Fibroblast of villous mesenchyme (primary cell): Measurements from ENCODE around the gene CFAP141. TPM values are rescaled to one million over a fixed set of nuclear protein-coding genes. Genes with fewer than 3 reads are reported as not detected.
"Not testable (repeated sequence)": the region's sequence is repeated elsewhere in the genome, so short reads cannot be mapped to it uniquely, and the experiment has no call there.

Source experiments
- DNase-seq: peaks from one replicate; pipeline ENCODE4 v3.0.0-alpha.2; 2010; ENCODE audit warnings: low read depth
- H3K4me3 ChIP-seq: 2 replicates; pipeline ENCODE4 v1.5.1; 2011; ENCODE audit warnings: low read depth, mild to moderate bottlenecking, low read length
- CTCF ChIP-seq: IDR thresholded peaks from 2 replicates; pipeline ENCODE4 v1.5.1; 2012; ENCODE audit warnings: low read depth, mild to moderate bottlenecking, low read length; ENCODE audit not compliant: insufficient read depth
- total RNA-seq: library from RNA; depleted of rRNA; stranded (reverse); fragments of >200 nt; gene quantifications from 2 replicates; pipeline ENCODE4 v1.2.3, GENCODE V29; 2012

The CFAP141 gene
- total RNA-seq, 1 donor, result not detected

- no peak overlapping the region for H3K4me3 ChIP-seq
- DNase-seq, result no peak
- no peak for TF ChIP-seq CTCF
These were observed 2.7 kb upstream of the CFAP141 start for GRCh38 chr1:154208677-154209388.

- no peak for TF ChIP-seq CTCF
- no peak for DNase-seq
- no peak overlapping the region for H3K4me3 ChIP-seq
These were observed 1.1 kb upstream of the CFAP141 start for GRCh38 chr1:154207262-154207661.

- DNase-seq, H3K4me3 ChIP-seq: not testable (repeated sequence)
These were observed 355 bp downstream of the CFAP141 start for GRCh38 chr1:154205778-154206177.

GRCh38 chr1:154199563-154199879 is 6.6 kb downstream of the CFAP141 start:
- DNase-seq, result no peak
- no peak for TF ChIP-seq CTCF
- H3K4me3 ChIP-seq, result no peak overlapping the region

GRCh38 chr1:154198756-154199562 is 7.2 kb downstream of the CFAP141 start:
- TF ChIP-seq CTCF, result peak; percentile 55
- DNase-seq, result peak; percentile 78
- no peak overlapping the region for H3K4me3 ChIP-seq

- no peak overlapping the region for H3K4me3 ChIP-seq
- DNase-seq, result no peak
- no peak for TF ChIP-seq CTCF
These were observed 12.3 kb downstream of the CFAP141 start for GRCh38 chr1:154193821-154194220.

- H3K4me3 ChIP-seq, result no peak overlapping the region
- DNase-seq, result no peak
- no peak for TF ChIP-seq CTCF
These were observed 13.7 kb downstream of the CFAP141 start for GRCh38 chr1:154192476-154192875.
